GM12865 (cell line): Measurements from ENCODE around the gene BMP10.

Source experiments
- DNase-seq: peaks from one replicate; pipeline ENCODE4 v3.0.0; 2010; ENCODE audit warnings: low read depth
- H3K4me3 ChIP-seq: 2 replicates; pipeline ENCODE4 v1.5.1; 2011; ENCODE audit warnings: mild to moderate bottlenecking, low read depth, low read length, control low read depth
- TF ChIP-seq, protein P1 (sequence below): IDR thresholded peaks from 2 replicates; pipeline ENCODE4 v1.5.1; 2011; ENCODE audit warnings: low read length, control low read depth, low read depth, inconsistent platforms; ENCODE audit not compliant: insufficient read depth; ENCODE audit errors: missing control alignments

Gene BMP10, protein sequence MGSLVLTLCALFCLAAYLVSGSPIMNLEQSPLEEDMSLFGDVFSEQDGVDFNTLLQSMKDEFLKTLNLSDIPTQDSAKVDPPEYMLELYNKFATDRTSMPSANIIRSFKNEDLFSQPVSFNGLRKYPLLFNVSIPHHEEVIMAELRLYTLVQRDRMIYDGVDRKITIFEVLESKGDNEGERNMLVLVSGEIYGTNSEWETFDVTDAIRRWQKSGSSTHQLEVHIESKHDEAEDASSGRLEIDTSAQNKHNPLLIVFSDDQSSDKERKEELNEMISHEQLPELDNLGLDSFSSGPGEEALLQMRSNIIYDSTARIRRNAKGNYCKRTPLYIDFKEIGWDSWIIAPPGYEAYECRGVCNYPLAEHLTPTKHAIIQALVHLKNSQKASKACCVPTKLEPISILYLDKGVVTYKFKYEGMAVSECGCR

DNA sequence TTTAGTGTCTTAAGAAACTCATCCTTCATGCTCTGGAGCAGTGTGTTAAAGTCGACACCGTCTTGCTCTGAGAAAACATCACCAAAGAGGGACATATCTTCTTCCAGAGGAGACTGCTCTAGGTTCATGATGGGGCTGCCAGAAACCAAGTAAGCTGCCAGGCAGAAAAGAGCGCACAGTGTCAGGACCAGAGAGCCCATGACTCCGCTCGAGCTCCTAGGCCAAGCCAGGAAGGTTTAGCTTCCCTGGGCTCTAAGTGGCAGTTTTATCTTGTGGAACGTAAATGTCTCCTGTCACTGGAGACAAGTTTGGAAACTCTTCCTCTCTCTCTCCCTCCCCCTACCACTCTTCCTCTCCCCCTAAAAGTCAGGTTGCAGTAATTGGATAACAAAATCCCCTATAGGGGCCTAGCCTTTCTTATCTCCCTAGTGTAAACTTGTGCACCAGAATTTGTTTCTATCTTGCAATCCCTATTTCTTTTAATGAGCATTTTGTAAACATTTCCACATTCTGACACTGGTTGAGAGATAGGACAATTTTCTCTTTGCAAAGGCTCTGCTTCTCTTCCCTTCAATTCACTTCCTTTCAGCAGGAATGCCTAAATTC is at the start of gene BMP10:
Gene BMP10 (minus strand): TSS at position 239 of the 606 bp plus-strand sequence. CDS start 39 bp downstream, at position 200.
- DNase-seq = no peak
- H3K4me3 ChIP-seq = no peak within 1 kb of the TSS

DNA sequence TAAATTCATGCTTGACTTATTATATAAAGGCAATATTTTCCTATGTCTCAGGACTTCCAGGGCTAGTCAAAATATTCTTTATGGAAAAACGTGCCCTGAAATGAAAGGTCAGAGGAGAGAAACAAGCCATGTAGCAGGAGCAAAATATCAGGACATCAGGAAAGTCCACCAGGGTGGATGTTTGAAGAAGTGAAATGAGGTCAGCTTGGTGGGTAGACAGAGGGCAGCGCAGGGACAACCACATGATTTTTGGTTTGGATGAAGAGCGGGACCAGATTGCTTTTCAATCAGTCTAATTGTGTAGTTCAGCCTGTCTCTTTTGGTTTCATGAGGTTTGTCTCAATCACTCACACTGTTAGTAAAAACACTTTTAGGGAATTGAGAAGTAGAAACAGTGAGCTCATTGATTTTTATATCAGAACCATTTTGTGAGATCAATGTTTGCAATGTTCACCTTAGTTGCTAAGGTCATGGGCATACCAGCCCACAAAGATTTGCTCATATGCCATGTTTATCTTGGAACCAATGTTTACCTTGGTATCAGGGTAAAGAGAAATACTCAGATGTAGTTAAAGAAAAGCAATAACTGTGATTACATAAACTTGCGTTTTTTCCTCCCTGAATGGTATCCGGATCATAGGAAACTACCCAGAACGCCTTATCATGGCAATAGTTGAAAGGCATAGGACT is 49.4 kb upstream of the BMP10 start:
- TF ChIP-seq, protein P1, sequence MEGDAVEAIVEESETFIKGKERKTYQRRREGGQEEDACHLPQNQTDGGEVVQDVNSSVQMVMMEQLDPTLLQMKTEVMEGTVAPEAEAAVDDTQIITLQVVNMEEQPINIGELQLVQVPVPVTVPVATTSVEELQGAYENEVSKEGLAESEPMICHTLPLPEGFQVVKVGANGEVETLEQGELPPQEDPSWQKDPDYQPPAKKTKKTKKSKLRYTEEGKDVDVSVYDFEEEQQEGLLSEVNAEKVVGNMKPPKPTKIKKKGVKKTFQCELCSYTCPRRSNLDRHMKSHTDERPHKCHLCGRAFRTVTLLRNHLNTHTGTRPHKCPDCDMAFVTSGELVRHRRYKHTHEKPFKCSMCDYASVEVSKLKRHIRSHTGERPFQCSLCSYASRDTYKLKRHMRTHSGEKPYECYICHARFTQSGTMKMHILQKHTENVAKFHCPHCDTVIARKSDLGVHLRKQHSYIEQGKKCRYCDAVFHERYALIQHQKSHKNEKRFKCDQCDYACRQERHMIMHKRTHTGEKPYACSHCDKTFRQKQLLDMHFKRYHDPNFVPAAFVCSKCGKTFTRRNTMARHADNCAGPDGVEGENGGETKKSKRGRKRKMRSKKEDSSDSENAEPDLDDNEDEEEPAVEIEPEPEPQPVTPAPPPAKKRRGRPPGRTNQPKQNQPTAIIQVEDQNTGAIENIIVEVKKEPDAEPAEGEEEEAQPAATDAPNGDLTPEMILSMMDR = no peak
- H3K4me3 ChIP-seq = no peak overlapping the region
- DNase-seq = no peak

More for the DNA sequence above, at the start of gene BMP10:
- TF ChIP-seq, protein P1 = no peak

DNA sequence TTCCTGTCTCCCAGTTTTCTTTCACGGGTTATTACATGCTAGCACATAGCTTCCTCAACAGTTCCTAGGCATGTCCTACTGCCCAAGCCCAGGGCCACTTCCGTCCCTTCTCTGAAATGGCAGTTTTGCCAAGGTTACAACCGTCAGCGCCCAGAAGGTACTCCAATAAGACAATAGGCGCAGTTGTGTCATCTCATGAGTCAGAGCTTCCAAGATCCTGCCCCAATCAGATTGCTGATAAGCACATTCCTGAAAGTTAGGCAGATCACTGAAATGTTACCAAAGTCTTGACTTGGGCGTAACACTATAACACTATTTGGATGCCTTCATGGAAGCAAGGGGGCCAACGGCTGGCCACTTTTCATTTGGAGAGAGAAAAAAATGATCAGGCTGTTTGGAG is 47.3 kb upstream of the BMP10 start:
- TF ChIP-seq, protein P1 = no peak
- DNase-seq = no peak
- no peak overlapping the region for H3K4me3 ChIP-seq

DNA sequence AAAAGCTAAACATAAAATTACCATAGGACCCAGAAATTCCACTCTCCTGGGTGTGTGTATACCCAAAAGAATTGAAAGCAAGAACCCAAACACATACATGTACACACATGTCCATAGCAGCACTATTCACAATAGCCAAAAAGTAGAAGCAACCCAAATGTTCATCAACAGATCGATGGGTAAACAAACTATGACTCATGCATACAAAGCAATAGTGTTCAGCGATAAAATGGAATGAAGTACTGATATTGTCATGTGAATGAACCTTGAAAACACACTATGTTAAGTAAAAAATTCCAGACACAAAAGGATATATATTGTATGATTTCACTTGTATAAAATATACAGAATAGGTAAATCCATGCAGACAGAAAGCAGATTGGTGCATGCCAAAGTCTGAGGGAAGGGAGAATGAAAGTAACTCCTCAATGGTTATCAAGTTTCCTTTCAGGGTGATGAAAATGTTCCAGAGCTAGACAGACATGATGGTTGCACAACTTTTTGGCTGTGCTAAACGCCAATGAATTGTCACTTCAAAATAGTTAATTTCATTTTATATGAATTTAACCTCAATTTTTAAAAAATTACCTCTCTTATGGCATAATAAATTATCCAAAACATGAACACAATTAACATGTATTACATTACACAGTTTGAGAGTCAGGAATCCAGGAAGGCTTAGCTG is 46.0 kb upstream of the BMP10 start:
- DNase-seq = no peak
- TF ChIP-seq, protein P1 = no peak

DNA sequence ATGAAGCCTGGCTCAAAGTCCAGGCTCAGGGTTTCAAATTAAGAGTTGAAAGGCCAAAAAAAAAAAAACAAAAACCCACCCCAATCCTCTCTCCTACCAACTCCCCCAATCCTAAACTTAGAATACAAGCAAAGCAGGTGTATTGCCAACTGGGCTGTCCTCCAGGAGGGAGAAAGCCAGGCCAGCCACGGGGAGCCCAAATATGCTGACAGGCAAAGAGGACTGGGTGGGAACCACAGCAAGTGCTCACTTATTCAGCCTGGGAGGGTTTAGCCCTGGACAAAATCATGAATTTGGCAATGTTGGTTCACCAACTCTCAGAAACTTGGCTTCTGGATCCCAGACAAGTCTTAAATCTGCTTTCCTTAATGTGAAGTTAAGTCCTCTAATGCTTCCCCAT is 45.0 kb upstream of the BMP10 start:
- DNase-seq = no peak

More for the DNA sequence above, 46.0 kb upstream of the BMP10 start:
- no peak overlapping the region for H3K4me3 ChIP-seq

DNA sequence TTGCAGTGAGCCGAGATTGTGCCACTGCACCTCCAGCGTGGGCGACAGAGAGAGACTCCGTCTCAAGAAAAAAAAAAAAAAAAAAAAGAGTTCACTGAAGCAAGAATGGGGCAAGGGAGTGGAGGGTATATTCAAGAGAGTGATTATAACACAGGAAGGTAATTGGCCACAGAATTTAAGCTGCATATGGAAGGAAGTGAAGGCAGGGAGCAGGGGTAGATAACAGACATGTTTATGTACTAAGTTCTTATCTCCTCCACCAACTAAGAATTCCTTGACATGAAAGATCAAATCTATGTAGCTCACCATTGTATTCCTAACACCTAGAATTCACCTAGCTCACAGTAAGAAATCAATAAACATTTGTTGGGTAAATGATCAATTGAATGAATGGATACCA is 44.2 kb upstream of the BMP10 start:
- TF ChIP-seq, protein P1 = no peak
- no peak for DNase-seq
- no peak overlapping the region for H3K4me3 ChIP-seq

More for the DNA sequence above, 45.0 kb upstream of the BMP10 start:
- TF ChIP-seq, protein P1 = no peak
- no peak overlapping the region for H3K4me3 ChIP-seq
